ENCODE measurements around the gene TDRD1.

GRCh38 chr10:114271779-114272167, 92.6 kb downstream of the TDRD1 start:
- no peak for TF ChIP-seq CTCF (IDR thresholded peaks at IDR 0.05 in 4 of 5, conservative IDR thresholded peaks at IDR 0.05 in 1 of 5)
- TF ChIP-seq POLR2A (IDR thresholded peaks at IDR 0.05), result no peak

Data from gastrocnemius medialis (tissue), 4 donors.